ENCODE measurements around the gene SLC25A12.
"Not testable (repeated sequence)": the region's sequence is repeated elsewhere in the genome, so short reads cannot be mapped to it uniquely, and the experiment has no call there.

The SLC25A12 gene

DNA sequence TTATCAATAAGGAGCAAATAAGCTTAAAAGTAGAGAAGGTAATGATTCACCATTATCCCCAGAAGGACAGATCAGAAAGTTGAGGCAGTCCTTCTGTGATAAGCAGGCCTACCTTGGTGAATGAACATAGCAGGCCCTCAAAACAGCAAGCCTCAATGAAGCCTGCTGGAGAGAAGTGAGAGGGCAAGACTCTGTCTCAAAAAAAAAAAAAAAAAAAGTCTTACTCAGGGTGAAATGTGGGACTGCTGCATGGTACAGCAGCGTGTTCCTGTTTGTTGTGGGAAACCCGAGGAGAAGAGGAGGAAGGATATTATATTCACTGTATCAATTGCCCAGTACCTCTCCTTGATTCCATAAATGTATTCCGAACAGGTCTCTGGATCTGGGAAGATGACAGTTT is 19.5 kb upstream of the SLC25A12 start:
- no peaks in the 10 kb centered on the region for H3K27me3 ChIP-seq (replicated peaks; ENCODE audit: control insufficient read depth, insufficient read depth, low read length)
- no peak for DNase-seq (ENCODE audit: extremely low read depth, insufficient read length)
- TF ChIP-seq CTCF (IDR thresholded peaks at IDR 0.05; ENCODE audit: insufficient read depth, low read length, poor library complexity, severe bottlenecking): no peak
- H3K36me3 ChIP-seq (ENCODE audit: control insufficient read depth, insufficient read depth, low read length): no peaks in the 10 kb centered on the region
- no peak overlapping the region for H3K4me3 ChIP-seq (replicated peaks; ENCODE audit: low read depth, low read length)

- H3K36me3 ChIP-seq (ENCODE audit: control insufficient read depth, insufficient read depth, low read length): no peaks in the 10 kb centered on the region
- no peak for TF ChIP-seq CTCF (IDR thresholded peaks at IDR 0.05; ENCODE audit: insufficient read depth, low read length, poor library complexity, severe bottlenecking)
- no peak overlapping the region for H3K4me3 ChIP-seq (replicated peaks; ENCODE audit: low read depth, low read length)
- no peaks in the 10 kb centered on the region for H3K27me3 ChIP-seq (replicated peaks; ENCODE audit: control insufficient read depth, insufficient read depth, low read length)
- DNase-seq (ENCODE audit: extremely low read depth, insufficient read length): no peak
Measured at GRCh38 chr2:171910494-171910893, 16.4 kb upstream of the SLC25A12 start.

GRCh38 chr2:171909266-171909665 is 15.2 kb upstream of the SLC25A12 start:
- Histone ChIP-seq H3K27me3 (replicated peaks; ENCODE audit: control insufficient read depth, insufficient read depth, low read length) (no peaks in the 10 kb centered on the region), H3K4me3 (replicated peaks; ENCODE audit: low read depth, low read length) (no peak overlapping the region), H3K36me3 (ENCODE audit: control insufficient read depth, insufficient read depth, low read length) (no peaks in the 10 kb centered on the region)
- no peak for TF ChIP-seq CTCF (IDR thresholded peaks at IDR 0.05; ENCODE audit: insufficient read depth, low read length, poor library complexity, severe bottlenecking)
- DNase-seq (ENCODE audit: extremely low read depth, insufficient read length): no peak

GRCh38 chr2:171908235-171908634 is 14.2 kb upstream of the SLC25A12 start:
- no peak for DNase-seq (ENCODE audit: extremely low read depth, insufficient read length)
- no peaks in the 10 kb centered on the region for H3K27me3 ChIP-seq (replicated peaks; ENCODE audit: control insufficient read depth, insufficient read depth, low read length)
- no peak overlapping the region for H3K4me3 ChIP-seq (replicated peaks; ENCODE audit: low read depth, low read length)
- TF ChIP-seq CTCF (IDR thresholded peaks at IDR 0.05; ENCODE audit: insufficient read depth, low read length, poor library complexity, severe bottlenecking): no peak
- no peaks in the 10 kb centered on the region for H3K36me3 ChIP-seq (ENCODE audit: control insufficient read depth, insufficient read depth, low read length)

DNA sequence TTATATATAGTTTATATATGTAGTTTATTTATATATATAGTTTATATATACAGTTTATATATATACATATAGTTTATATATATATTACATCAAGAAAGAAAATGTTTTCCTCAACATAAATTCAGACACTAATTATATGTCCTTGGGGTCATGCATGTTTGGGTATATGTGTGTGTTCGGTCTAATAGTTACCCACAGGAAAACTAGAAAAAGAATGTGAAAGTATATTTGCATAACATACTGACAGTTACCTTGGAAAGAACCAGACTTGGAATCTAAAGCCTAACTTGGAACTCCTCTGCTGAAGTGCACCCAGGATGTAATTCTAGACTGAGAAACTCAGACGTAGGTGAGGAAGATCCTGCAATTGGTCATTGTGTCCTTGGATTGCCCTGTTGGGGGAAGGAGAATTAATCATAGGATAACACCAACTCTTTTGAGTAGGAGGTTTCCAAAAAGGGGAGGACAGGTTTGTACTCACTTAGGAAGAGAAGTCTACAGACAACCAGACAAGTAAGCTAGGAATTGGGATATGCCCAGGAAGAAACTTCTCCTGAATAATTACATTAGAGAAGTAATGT is 8.9 kb upstream of the SLC25A12 start:
- no peak overlapping the region for H3K4me3 ChIP-seq (replicated peaks; ENCODE audit: low read depth, low read length)

GRCh38 chr2:171899623-171900282 is 5.7 kb upstream of the SLC25A12 start:
- not testable (repeated sequence) for H3K4me3 ChIP-seq (replicated peaks; ENCODE audit: low read depth, low read length); DNase-seq (ENCODE audit: extremely low read depth, insufficient read length); H3K36me3 ChIP-seq (ENCODE audit: control insufficient read depth, insufficient read depth, low read length); H3K27me3 ChIP-seq (replicated peaks; ENCODE audit: control insufficient read depth, insufficient read depth, low read length)

More for the DNA sequence above, 8.9 kb upstream of the SLC25A12 start:
- Histone ChIP-seq H3K27me3 (replicated peaks; ENCODE audit: control insufficient read depth, insufficient read depth, low read length) (no peaks in the 10 kb centered on the region), H3K36me3 (ENCODE audit: control insufficient read depth, insufficient read depth, low read length) (no peaks in the 10 kb centered on the region)
- no peak for DNase-seq (ENCODE audit: extremely low read depth, insufficient read length)
- TF ChIP-seq CTCF (IDR thresholded peaks at IDR 0.05; ENCODE audit: insufficient read depth, low read length, poor library complexity, severe bottlenecking): no peak

All from GM06990 (cell line).